Right atrium auricular region (tissue), 2 donors: Measurements from ENCODE around the gene TSPAN18. TPM values are rescaled to one million over a fixed set of nuclear protein-coding genes. Genes with fewer than 3 reads are reported as not detected.
"Not testable (repeated sequence)": the region's sequence is repeated elsewhere in the genome, so short reads cannot be mapped to it uniquely, and the experiment has no call there.

Experiments used
- DNase-seq: peaks from one replicate; pipeline ENCODE4 v3.0.0-alpha.2; 2019; ENCODE audit warnings: low spot score
- H3K27ac ChIP-seq, 2 donors: fragments of 200-600 bp; sonication (generic); 1 replicate in 1 of 2; 2 replicates in 1 of 2; pipeline ENCODE4 v1.5.1; 2016 to 2019
- H3K27me3 ChIP-seq, 2 donors: fragments of 200-600 bp; sonication (generic); one replicate each; pipeline versions ENCODE4 v1.5.1 to v1.6.0; 2017 to 2019
- H3K36me3 ChIP-seq: fragments of 200-600 bp; sonication (generic); one replicate; pipeline ENCODE4 v1.5.1; 2016
- H3K4me1 ChIP-seq, 2 donors: fragments of 200-600 bp; sonication (generic); one replicate each; pipeline versions ENCODE4 v1.5.1 to v1.6.0; 2017 to 2019
- H3K4me3 ChIP-seq, 2 donors: fragments of 200-600 bp; sonication (generic); 1 replicate in 1 of 2; 2 replicates in 1 of 2; pipeline ENCODE4 v1.5.1; 2017 to 2019; ENCODE audit warnings: mild to moderate bottlenecking in 1 of 2, moderate library complexity in 1 of 2
- H3K9me3 ChIP-seq, 2 donors: fragments of 200-600 bp; sonication (generic); one replicate each; pipeline ENCODE4 v1.5.1; 2019
- CTCF ChIP-seq, 2 donors: fragments of 200-600 bp; sonication (generic); IDR thresholded peaks; one replicate each; pipeline ENCODE4 v1.5.1; 2019; ENCODE audit warnings: antibody characterized with exemption in 2 of 2
- total RNA-seq, 2 donors: library from RNA; depleted of rRNA; stranded (reverse); fragments of >200 nt; gene quantifications; one replicate each; pipeline ENCODE4 v1.1.0, GENCODE V29; 2016

Gene TSPAN18
- total RNA-seq, 2 donors from 2014 or later, result 76.3 to 79.3 TPM

- Histone ChIP-seq H3K27ac (peak overlapping the region; percentile 88 to 98), H3K36me3 (no peaks in the 10 kb centered on the region), H3K27me3 (no peaks in the 10 kb centered on the region), H3K4me1 (peaks cover 0 to 61% of the 10 kb centered on the region in 2 donors), H3K9me3 (no peaks in the 10 kb centered on the region), H3K4me3 (no peak overlapping the region)
- no peak for TF ChIP-seq CTCF (IDR thresholded peaks at IDR 0.05)
- DNase-seq, result no peak
These were observed 139.5 kb downstream of the TSPAN18 start for GRCh38 chr11:44866286-44866685.

GRCh38 chr11:44868021-44868420 lies 141.3 kb downstream of the TSPAN18 start:
- H3K9me3 ChIP-seq, result no peaks in the 10 kb centered on the region
- H3K4me1 ChIP-seq, result peaks cover 0 to 45% of the 10 kb centered on the region in 2 donors
- H3K4me3 ChIP-seq, result no peak overlapping the region
- H3K36me3 ChIP-seq, result no peaks in the 10 kb centered on the region
- H3K27ac ChIP-seq, result peak overlapping the region; percentile 88 to 98
- no peaks in the 10 kb centered on the region for H3K27me3 ChIP-seq
- TF ChIP-seq CTCF (IDR thresholded peaks at IDR 0.05), result no peak
- no peak for DNase-seq

GRCh38 chr11:44868455-44869421 lies 142.0 kb downstream of the TSPAN18 start:
- Histone ChIP-seq H3K4me1 (peaks cover 0 to 40% of the 10 kb centered on the region in 2 donors), H3K27ac (peak overlapping the region; percentile 88 to 98), H3K27me3 (no peaks in the 10 kb centered on the region), H3K36me3 (no peaks in the 10 kb centered on the region), H3K9me3 (no peaks in the 10 kb centered on the region), H3K4me3 (no peak overlapping the region)
- TF ChIP-seq CTCF (IDR thresholded peaks at IDR 0.05), result no peak
- DNase-seq, result no peak

GRCh38 chr11:44870181-44870580 lies 143.4 kb downstream of the TSPAN18 start:
- TF ChIP-seq CTCF (IDR thresholded peaks at IDR 0.05), result no peak
- DNase-seq, result no peak
- H3K9me3 ChIP-seq, result no peaks in the 10 kb centered on the region
- no peaks in the 10 kb centered on the region for H3K36me3 ChIP-seq
- peak overlapping the region; percentile 88 to 98 for H3K27ac ChIP-seq
- H3K27me3 ChIP-seq, result no peaks in the 10 kb centered on the region
- H3K4me3 ChIP-seq, result no peak overlapping the region
- peaks cover 0 to 32% of the 10 kb centered on the region in 2 donors for H3K4me1 ChIP-seq

GRCh38 chr11:44870615-44871176 lies 143.9 kb downstream of the TSPAN18 start:
- DNase-seq, result no peak
- TF ChIP-seq CTCF (IDR thresholded peaks at IDR 0.05), result no peak
- peak overlapping the region; percentile 88 to 98 for H3K27ac ChIP-seq
- no peaks in the 10 kb centered on the region for H3K9me3 ChIP-seq
- H3K27me3 ChIP-seq, result no peaks in the 10 kb centered on the region
- peaks cover 0 to 27% of the 10 kb centered on the region in 2 donors for H3K4me1 ChIP-seq
- no peaks in the 10 kb centered on the region for H3K36me3 ChIP-seq
- H3K4me3 ChIP-seq, result no peak overlapping the region

GRCh38 chr11:44871682-44872081 lies 144.9 kb downstream of the TSPAN18 start:
- not testable (repeated sequence) for H3K27ac ChIP-seq, H3K9me3 ChIP-seq, H3K4me3 ChIP-seq, DNase-seq, H3K27me3 ChIP-seq, H3K36me3 ChIP-seq
- peaks cover 0 to 27% of the 10 kb centered on the region in 2 donors for H3K4me1 ChIP-seq
